Loucy (cell line): ENCODE data around the gene RIIAD1.

Source experiments
- EZH2phosphoT487 ChIP-seq: fragments of 200-600 bp; IDR thresholded peaks from 2 replicates; pipeline ENCODE4 v1.6.1; 2018; ENCODE audit warnings: antibody characterized with exemption, mild to moderate bottlenecking, moderate library complexity, borderline replicate concordance
- TF ChIP-seq, protein P1 (sequence below): fragments of 200-600 bp; sonication (generic); conservative IDR thresholded peaks from 2 replicates; pipeline ENCODE4 v1.5.1; 2014; ENCODE audit warnings: mild to moderate bottlenecking, antibody characterized with exemption, low read length

DNA sequence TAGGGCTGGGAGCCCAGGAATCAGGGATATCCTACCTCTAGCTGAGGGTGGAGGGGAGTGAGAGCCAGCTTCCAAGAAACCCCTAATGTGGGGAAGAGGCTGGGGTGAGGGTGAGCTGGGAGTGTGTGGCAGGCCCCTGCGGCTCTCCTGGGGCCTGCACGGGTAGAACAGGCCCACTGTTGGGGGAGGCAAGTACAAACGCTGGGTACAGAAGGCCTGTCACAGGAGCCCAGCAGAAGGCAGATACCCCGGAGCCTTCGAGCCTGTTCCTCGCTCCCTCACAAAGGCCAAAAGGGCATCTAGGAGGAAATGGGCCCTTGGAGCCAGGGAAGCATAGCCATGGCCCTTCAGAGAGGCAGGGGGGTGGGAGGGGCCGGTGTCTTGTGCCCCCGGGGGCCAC lies 18.4 kb upstream of the RIIAD1 start:
- TF ChIP-seq, protein P1, sequence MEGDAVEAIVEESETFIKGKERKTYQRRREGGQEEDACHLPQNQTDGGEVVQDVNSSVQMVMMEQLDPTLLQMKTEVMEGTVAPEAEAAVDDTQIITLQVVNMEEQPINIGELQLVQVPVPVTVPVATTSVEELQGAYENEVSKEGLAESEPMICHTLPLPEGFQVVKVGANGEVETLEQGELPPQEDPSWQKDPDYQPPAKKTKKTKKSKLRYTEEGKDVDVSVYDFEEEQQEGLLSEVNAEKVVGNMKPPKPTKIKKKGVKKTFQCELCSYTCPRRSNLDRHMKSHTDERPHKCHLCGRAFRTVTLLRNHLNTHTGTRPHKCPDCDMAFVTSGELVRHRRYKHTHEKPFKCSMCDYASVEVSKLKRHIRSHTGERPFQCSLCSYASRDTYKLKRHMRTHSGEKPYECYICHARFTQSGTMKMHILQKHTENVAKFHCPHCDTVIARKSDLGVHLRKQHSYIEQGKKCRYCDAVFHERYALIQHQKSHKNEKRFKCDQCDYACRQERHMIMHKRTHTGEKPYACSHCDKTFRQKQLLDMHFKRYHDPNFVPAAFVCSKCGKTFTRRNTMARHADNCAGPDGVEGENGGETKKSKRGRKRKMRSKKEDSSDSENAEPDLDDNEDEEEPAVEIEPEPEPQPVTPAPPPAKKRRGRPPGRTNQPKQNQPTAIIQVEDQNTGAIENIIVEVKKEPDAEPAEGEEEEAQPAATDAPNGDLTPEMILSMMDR: no peak
- TF ChIP-seq EZH2phosphoT487: no peak
